ENCODE measurements around the gene CBX8. TPM values are rescaled to one million over a fixed set of nuclear protein-coding genes. Genes with fewer than 3 reads are reported as not detected.

Gene CBX8
- total RNA-seq, 4 donors from 2014 or later, result 1.9 to 4.7 (median 4.2) TPM

DNA sequence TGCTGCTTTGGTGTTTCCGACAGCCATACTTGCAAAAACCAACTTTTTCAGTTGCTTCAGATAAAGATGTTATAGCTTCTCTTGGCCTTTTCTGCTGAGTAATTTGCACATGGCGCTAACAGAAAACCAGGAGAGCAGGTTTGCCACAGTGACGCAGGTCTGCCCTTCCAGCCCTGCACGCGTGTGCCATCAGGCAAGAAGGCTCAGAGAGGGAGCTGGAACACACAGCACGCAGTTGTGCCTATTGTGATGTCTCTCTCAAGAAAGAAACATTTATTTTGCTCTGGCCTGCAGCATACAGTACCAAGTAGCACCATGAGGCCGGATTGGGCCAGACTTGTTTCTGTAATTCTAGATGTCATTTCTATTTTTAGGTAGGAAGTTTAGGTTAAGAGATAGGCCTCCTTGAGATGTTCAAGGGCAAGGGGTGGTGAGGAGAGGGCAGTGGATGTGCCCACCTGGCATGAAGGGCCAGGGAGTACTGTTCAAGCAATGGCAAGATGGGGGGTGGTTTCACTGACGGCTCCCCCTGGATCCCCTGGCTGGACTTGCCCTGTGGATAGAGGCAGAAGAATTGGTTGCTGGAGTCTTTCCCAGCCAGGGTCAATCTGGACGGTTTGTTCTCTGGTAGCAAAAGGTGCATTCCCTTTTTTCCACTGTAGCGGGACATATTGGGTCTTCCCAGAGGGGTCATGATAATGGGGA, 17.1 kb downstream of the CBX8 start:
- TF ChIP-seq, protein P1, sequence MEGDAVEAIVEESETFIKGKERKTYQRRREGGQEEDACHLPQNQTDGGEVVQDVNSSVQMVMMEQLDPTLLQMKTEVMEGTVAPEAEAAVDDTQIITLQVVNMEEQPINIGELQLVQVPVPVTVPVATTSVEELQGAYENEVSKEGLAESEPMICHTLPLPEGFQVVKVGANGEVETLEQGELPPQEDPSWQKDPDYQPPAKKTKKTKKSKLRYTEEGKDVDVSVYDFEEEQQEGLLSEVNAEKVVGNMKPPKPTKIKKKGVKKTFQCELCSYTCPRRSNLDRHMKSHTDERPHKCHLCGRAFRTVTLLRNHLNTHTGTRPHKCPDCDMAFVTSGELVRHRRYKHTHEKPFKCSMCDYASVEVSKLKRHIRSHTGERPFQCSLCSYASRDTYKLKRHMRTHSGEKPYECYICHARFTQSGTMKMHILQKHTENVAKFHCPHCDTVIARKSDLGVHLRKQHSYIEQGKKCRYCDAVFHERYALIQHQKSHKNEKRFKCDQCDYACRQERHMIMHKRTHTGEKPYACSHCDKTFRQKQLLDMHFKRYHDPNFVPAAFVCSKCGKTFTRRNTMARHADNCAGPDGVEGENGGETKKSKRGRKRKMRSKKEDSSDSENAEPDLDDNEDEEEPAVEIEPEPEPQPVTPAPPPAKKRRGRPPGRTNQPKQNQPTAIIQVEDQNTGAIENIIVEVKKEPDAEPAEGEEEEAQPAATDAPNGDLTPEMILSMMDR (IDR thresholded peaks at IDR 0.05), result no peak
- TF ChIP-seq POLR2A (IDR thresholded peaks at IDR 0.05), result no peak
- WGBS, 2 donors, result 75 to 79% methylated on average over 10 of the region's 10 CpGs
- intact Hi-C loops (cut with DNase I; ENCODE audit: low total_unique reads), result loop anchor here (5.0 kb wide), 1 partner anchor 442 kb away; the partner anchor contains the start of genes SGSH and SLC26A11

DNA sequence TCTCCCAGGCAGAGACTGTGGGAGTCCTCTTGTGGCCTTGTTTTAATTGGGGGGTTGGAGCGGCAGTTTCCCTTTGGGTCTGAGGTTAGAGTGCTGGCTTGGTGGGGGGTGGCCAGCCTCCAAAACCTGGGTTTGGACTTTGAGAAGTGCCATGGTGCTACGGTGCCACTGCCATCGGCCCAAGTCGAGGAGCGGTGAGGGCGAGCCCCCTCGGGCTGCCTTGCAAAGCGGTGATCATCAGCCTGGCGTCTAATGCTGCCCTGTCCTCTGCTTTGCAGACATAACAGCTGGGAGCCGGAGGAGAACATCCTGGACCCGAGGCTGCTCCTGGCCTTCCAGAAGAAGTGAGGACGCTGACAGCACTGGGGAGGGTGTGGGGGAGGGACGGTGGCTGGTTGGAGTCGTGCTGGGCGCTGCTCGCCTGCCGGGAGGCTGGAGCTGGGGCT, 17.8 kb downstream of the CBX8 start:
- no peak for DNase-seq (ENCODE audit: low spot score in 2 of 2)
- intact Hi-C loops (cut with DNase I; ENCODE audit: low total_unique reads), result loop anchor here (5.0 kb wide), 1 partner anchor 443 kb away; the partner anchor contains the start of genes SGSH and SLC26A11
- TF ChIP-seq POLR2A (IDR thresholded peaks at IDR 0.05), result no peak
- H3K4me3 ChIP-seq (ENCODE audit: low read depth, poor library complexity, severe bottlenecking), result no peak overlapping the region
- WGBS, 2 donors, result 32 to 38% methylated on average over 17 of the region's 17 CpGs

More for the DNA sequence above, 17.1 kb downstream of the CBX8 start:
- DNase-seq (ENCODE audit: low spot score in 2 of 2), result no peak
- no peak overlapping the region for H3K4me3 ChIP-seq (ENCODE audit: low read depth, poor library complexity, severe bottlenecking)

DNA sequence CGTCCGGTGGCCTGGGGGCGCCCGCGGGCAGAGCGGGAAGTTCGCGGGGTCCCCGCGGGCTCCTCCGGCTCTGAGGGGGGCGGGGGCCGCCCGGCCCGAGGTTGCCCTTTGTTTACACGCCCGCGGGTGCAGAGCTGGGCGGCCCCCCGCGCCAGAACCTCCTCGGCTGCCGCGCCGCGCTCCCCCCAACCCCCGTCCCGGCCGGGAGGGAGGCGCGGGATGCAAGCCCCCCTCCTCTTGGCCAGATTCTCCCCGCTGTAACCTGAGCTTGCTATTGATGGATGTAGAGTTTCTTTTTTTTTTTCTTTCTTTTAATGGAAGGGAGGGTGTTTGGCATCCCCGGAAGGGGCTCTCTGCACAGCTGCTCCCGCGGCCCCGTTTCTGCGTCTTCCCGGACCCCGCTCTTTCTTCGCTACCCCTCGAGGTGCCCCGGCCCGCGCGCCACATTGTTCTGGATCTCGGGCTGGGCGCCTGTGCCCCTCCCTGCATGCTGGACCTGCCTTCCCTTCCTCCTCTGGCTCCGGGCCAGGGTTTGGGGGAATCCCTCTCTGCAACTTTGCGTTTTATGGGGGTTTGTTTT, 18.3 kb downstream of the CBX8 start:
- TF ChIP-seq, protein P1 (IDR thresholded peaks at IDR 0.05), result no peak
- TF ChIP-seq POLR2A (IDR thresholded peaks at IDR 0.05), result no peak
- WGBS, 2 donors, result 2 to 6% methylated on average over 37 to 42 of the region's 49 CpGs
- no peak for DNase-seq (ENCODE audit: low spot score in 2 of 2)
- peak overlapping the region; percentile 29 for H3K4me3 ChIP-seq (ENCODE audit: low read depth, poor library complexity, severe bottlenecking)
- intact Hi-C loops (cut with DNase I; ENCODE audit: low total_unique reads), result loop anchor here (5.0 kb wide), 1 partner anchor 444 kb away; the partner anchor contains the start of genes SGSH and SLC26A11

DNA sequence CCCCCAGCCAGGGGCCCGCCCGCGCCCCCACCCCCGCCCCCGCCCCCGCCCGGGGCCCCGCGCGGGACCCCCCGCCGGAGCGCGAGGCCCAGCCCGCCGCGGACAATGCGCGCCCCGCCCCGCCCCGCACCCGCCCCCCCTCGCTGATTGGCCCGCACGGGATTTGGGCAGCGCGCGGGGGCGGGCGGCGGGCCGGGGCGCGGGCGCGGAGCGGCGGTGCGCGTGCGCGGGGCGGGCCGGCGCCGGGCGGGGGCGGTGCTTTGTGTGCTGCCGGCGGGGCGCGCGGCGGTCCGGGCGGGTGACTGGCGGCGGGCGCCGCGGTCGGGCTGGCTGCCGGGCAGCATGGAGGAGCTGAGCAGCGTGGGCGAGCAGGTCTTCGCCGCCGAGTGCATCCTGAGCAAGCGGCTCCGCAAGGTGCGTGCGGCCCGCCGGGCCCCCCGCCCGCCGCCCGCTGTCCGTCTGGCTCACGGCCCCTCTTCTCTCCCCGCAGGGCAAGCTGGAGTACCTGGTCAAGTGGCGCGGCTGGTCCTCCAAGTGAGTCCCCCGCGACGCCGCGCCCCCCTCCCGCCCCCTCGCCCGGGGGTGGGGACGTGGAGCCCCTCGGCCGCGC, 18.9 kb downstream of the CBX8 start, which contains the start of gene CBX2:
Gene CBX2, plus strand, starts transcription at position 255 of the 610 bp plus-strand sequence. Its CDS starts 88 bp downstream, at position 343.
- intact Hi-C loops (cut with DNase I; ENCODE audit: low total_unique reads), result loop anchor here (5.0 kb wide), 1 partner anchor 444 kb away; the partner anchor contains the start of genes SGSH and SLC26A11
- TF ChIP-seq, protein P1 (IDR thresholded peaks at IDR 0.05), result no peak
- no peak for TF ChIP-seq POLR2A (IDR thresholded peaks at IDR 0.05)
- H3K4me3 ChIP-seq (ENCODE audit: low read depth, poor library complexity, severe bottlenecking), result peak within 1 kb of the TSS; percentile 29
- WGBS, 2 donors, result no CpG with 5 or more reads among the region's 96 CpGs
- DNase-seq (ENCODE audit: low spot score in 2 of 2), result peak; percentile 28 to 94

DNA sequence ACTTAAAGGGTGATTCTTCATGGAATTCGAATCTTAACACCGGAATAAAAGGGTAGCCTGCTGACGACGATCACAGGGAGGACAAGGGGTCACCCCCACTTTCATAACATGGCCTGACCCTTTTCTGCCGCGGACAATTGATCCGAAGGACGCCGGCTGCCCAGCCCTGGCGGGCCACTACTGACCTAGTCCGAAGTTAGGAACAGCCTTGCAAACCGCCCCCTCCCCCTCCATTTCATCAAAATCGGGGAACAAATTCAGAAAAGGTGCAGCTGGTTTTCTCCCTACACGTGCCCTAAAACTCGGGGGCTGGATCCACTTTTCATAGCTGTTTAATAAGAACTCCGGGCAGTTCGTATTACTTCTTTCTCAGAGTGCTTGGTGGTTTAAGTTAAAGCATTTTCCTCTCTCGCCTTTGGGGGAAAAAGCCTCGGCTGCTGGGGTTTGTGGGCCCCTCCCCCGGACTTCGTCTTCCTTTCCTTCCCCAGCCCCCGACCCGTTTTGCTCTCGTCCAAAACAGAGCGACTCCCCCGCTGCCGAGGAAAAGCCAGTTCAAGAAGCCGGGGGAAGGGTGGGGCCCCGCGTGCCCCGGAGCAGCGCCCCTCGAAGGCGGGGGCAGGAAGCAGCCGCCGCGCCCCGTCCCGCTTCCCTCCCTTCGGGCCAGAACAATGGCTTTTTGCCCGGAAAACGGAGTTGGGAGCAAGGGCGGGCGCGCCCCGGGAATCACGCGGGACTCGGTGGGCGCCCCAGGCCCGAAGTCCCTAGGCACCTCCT, 19.6 kb downstream of the CBX8 start:
- peak; percentile 30 to 92 for DNase-seq (ENCODE audit: low spot score in 2 of 2)
- 6 to 9% methylated on average over 40 to 46 of the region's 51 CpGs for WGBS, 2 donors
- TF ChIP-seq POLR2A (IDR thresholded peaks at IDR 0.05), result no peak
- TF ChIP-seq, protein P1 (IDR thresholded peaks at IDR 0.05), result no peak
- intact Hi-C loops (cut with DNase I; ENCODE audit: low total_unique reads), result loop anchor here (5.0 kb wide), 1 partner anchor 445 kb away; the partner anchor contains the start of genes SGSH and SLC26A11
- peak overlapping the region; percentile 20 for H3K4me3 ChIP-seq (ENCODE audit: low read depth, poor library complexity, severe bottlenecking)

Data from lower leg skin (tissue), 4 donors.